Activated T-cell treated with anti-CD3 and anti-CD28 coated beads, Interleukin-2, amount 50 U/mL, for 72 hours (primary cell): ENCODE measurements around the gene NOL9. TPM values are rescaled to one million over a fixed set of nuclear protein-coding genes. Genes with fewer than 3 reads are reported as not detected.
A peak's percentile ranks its signal among the peaks of the same experiment; 100 is the strongest.

Experiments
- ATAC-seq, 2 donors: fragments of 150-1000 bp; cut with Tn5 transposase; replicated peaks in 1 of 2; 2 replicates each; pipeline ENCODE4 v1.10.0; 2021; ENCODE audit warnings: moderate library complexity in 2 of 2, mild to moderate bottlenecking in 1 of 2
- DNase-seq, 2 donors: peaks; one replicate each; pipeline ENCODE4 v3.0.0; 2021 to 2022; ENCODE audit warnings: mixed read lengths in 1 of 2
- H3K27ac Mint-ChIP-seq: one replicate; pipeline ENCODE4 v1.8.0; 2022; ENCODE audit warnings: mild to moderate bottlenecking, moderate library complexity, mixed read lengths
- H3K27me3 Mint-ChIP-seq: one replicate; pipeline ENCODE4 v1.8.0; 2022; ENCODE audit warnings: low read depth, mixed read lengths
- H3K36me3 Mint-ChIP-seq, 2 donors: one replicate each; pipeline ENCODE4 v1.8.0; 2022; ENCODE audit warnings: mixed read lengths in 2 of 2, mild to moderate bottlenecking in 1 of 2; ENCODE audit not compliant: insufficient read depth in 2 of 2
- H3K4me1 Mint-ChIP-seq: one replicate; pipeline ENCODE4 v1.8.0; 2022; ENCODE audit warnings: low read depth, mixed read lengths
- H3K4me3 Mint-ChIP-seq, 2 donors: one replicate each; pipeline ENCODE4 v1.8.0; 2022; ENCODE audit warnings: mild to moderate bottlenecking in 2 of 2, mixed read lengths in 2 of 2, moderate library complexity in 2 of 2
- H3K9me3 Mint-ChIP-seq, 2 donors: one replicate each; pipeline ENCODE4 v1.8.0; 2022; ENCODE audit warnings: mixed read lengths in 2 of 2
- total RNA-seq, 2 donors: library from RNA; stranded (reverse); gene quantifications; one replicate each; pipeline ENCODE4 v1.2.3, GENCODE V29; 2022

Gene NOL9
- total RNA-seq, 2 donors from 2014 or later, result 35.8 to 42.3 TPM

GRCh38 chr1:6507037-6507428 lies 47.3 kb downstream of the NOL9 start:
- Mint-ChIP-seq H3K36me3 (no peaks in the 10 kb centered on the region), H3K9me3 (no peaks in the 10 kb centered on the region), H3K27me3 (no peaks in the 10 kb centered on the region), H3K27ac (no peak overlapping the region), H3K4me1 (no peaks in the 10 kb centered on the region), H3K4me3 (no peak overlapping the region)
- ATAC-seq (no peak), DNase-seq (no peak)

GRCh38 chr1:6506210-6507036 lies 47.9 kb downstream of the NOL9 start:
- Mint-ChIP-seq H3K4me3 (no peak overlapping the region), H3K4me1 (no peaks in the 10 kb centered on the region), H3K27ac (no peak overlapping the region), H3K27me3 (no peaks in the 10 kb centered on the region), H3K9me3 (no peaks in the 10 kb centered on the region), H3K36me3 (no peaks in the 10 kb centered on the region)
- ATAC-seq (no peak), DNase-seq (no peak)

GRCh38 chr1:6505367-6506209 lies 48.7 kb downstream of the NOL9 start:
- H3K4me1 Mint-ChIP-seq, result no peaks in the 10 kb centered on the region

GRCh38 chr1:6504887-6505286 lies 49.4 kb downstream of the NOL9 start:
- no peak for DNase-seq
- ATAC-seq, result no peak
- H3K27me3 Mint-ChIP-seq, result no peaks in the 10 kb centered on the region

More at GRCh38 chr1:6505367-6506209, 48.7 kb downstream of the NOL9 start:
- Mint-ChIP-seq H3K9me3 (no peaks in the 10 kb centered on the region), H3K4me3 (no peak overlapping the region), H3K27me3 (no peaks in the 10 kb centered on the region), H3K27ac (no peak overlapping the region), H3K36me3 (no peaks in the 10 kb centered on the region)
- no peak for ATAC-seq
- no peak for DNase-seq

GRCh38 chr1:6503884-6504602 lies 50.3 kb downstream of the NOL9 start:
- H3K9me3 Mint-ChIP-seq, result no peaks in the 10 kb centered on the region
- H3K36me3 Mint-ChIP-seq, result no peaks in the 10 kb centered on the region
- DNase-seq, result no peak
- no peak overlapping the region for H3K4me3 Mint-ChIP-seq
- no peak overlapping the region for H3K27ac Mint-ChIP-seq
- ATAC-seq, result no peak
- H3K27me3 Mint-ChIP-seq, result no peaks in the 10 kb centered on the region
- H3K4me1 Mint-ChIP-seq, result no peaks in the 10 kb centered on the region

More at GRCh38 chr1:6504887-6505286, 49.4 kb downstream of the NOL9 start:
- H3K36me3 Mint-ChIP-seq, result no peaks in the 10 kb centered on the region
- H3K4me1 Mint-ChIP-seq, result no peaks in the 10 kb centered on the region
- no peak overlapping the region for H3K4me3 Mint-ChIP-seq
- H3K9me3 Mint-ChIP-seq, result no peaks in the 10 kb centered on the region
- no peak overlapping the region for H3K27ac Mint-ChIP-seq

- H3K9me3 Mint-ChIP-seq, result no peaks in the 10 kb centered on the region
- H3K36me3 Mint-ChIP-seq, result no peaks in the 10 kb centered on the region
- no peaks in the 10 kb centered on the region for H3K27me3 Mint-ChIP-seq
- no peak overlapping the region for H3K27ac Mint-ChIP-seq
- no peak overlapping the region for H3K4me3 Mint-ChIP-seq
- no peak for DNase-seq
- no peak for ATAC-seq
- H3K4me1 Mint-ChIP-seq, result peaks cover 5% of the 10 kb centered on the region
These were observed 52.1 kb downstream of the NOL9 start for GRCh38 chr1:6502000-6502891.

GRCh38 chr1:6501279-6501813 lies 53.0 kb downstream of the NOL9 start:
- no peaks in the 10 kb centered on the region for H3K36me3 Mint-ChIP-seq

GRCh38 chr1:6500544-6501278 lies 53.6 kb downstream of the NOL9 start:
- Mint-ChIP-seq H3K9me3 (no peaks in the 10 kb centered on the region), H3K27ac (no peak overlapping the region), H3K27me3 (no peaks in the 10 kb centered on the region), H3K4me1 (peaks cover 5% of the 10 kb centered on the region), H3K4me3 (no peak overlapping the region), H3K36me3 (no peaks in the 10 kb centered on the region)
- no peak for ATAC-seq
- DNase-seq, result no peak

More at GRCh38 chr1:6501279-6501813, 53.0 kb downstream of the NOL9 start:
- no peak for DNase-seq
- H3K27ac Mint-ChIP-seq, result no peak overlapping the region
- H3K4me1 Mint-ChIP-seq, result peaks cover 5% of the 10 kb centered on the region
- H3K4me3 Mint-ChIP-seq, result no peak overlapping the region
- H3K27me3 Mint-ChIP-seq, result no peaks in the 10 kb centered on the region
- no peak for ATAC-seq
- no peaks in the 10 kb centered on the region for H3K9me3 Mint-ChIP-seq

- Mint-ChIP-seq H3K27ac (no peak overlapping the region), H3K36me3 (no peaks in the 10 kb centered on the region), H3K4me1 (peaks cover 5% of the 10 kb centered on the region), H3K27me3 (no peaks in the 10 kb centered on the region), H3K9me3 (no peaks in the 10 kb centered on the region), H3K4me3 (peak overlapping the region in 1 of 2 donors; percentile 19)
- DNase-seq (no peak), ATAC-seq (no peak)
These were observed 55.0 kb downstream of the NOL9 start for GRCh38 chr1:6499296-6499695.

- no peak overlapping the region for H3K27ac Mint-ChIP-seq
- H3K27me3 Mint-ChIP-seq, result no peaks in the 10 kb centered on the region
- H3K4me1 Mint-ChIP-seq, result peaks cover 5% of the 10 kb centered on the region
- DNase-seq, result no peak
- no peak overlapping the region for H3K4me3 Mint-ChIP-seq
- ATAC-seq, result no peak
- H3K9me3 Mint-ChIP-seq, result no peaks in the 10 kb centered on the region
- H3K36me3 Mint-ChIP-seq, result no peaks in the 10 kb centered on the region
These were observed 55.7 kb downstream of the NOL9 start for GRCh38 chr1:6498576-6499111.

- Mint-ChIP-seq H3K4me1 (peaks cover 5% of the 10 kb centered on the region), H3K9me3 (no peaks in the 10 kb centered on the region), H3K4me3 (peak overlapping the region; percentile 71), H3K27me3 (no peaks in the 10 kb centered on the region), H3K36me3 (no peaks in the 10 kb centered on the region), H3K27ac (no peak overlapping the region)
- DNase-seq, result no peak
- no peak for ATAC-seq
These were observed 56.3 kb downstream of the NOL9 start for GRCh38 chr1:6497867-6498575.
